ENCODE data around the gene ERF. TPM values are rescaled to one million over a fixed set of nuclear protein-coding genes. Genes with fewer than 3 reads are reported as not detected.
A peak's percentile ranks its signal among the peaks of the same experiment; 100 is the strongest.

Gene ERF
- total and polyA plus RNA-seq, 2 donors (not counting 1 experiment from before 2014, with no cell fraction given), result 48.6 to 51.5 TPM

- H3K9ac ChIP-seq (ENCODE audit: low read length), result no peak overlapping the region
- DNase-seq, result no peak
These were observed 20.2 kb upstream of the ERF start for GRCh38 chr19:42275103-42275502.

DNA sequence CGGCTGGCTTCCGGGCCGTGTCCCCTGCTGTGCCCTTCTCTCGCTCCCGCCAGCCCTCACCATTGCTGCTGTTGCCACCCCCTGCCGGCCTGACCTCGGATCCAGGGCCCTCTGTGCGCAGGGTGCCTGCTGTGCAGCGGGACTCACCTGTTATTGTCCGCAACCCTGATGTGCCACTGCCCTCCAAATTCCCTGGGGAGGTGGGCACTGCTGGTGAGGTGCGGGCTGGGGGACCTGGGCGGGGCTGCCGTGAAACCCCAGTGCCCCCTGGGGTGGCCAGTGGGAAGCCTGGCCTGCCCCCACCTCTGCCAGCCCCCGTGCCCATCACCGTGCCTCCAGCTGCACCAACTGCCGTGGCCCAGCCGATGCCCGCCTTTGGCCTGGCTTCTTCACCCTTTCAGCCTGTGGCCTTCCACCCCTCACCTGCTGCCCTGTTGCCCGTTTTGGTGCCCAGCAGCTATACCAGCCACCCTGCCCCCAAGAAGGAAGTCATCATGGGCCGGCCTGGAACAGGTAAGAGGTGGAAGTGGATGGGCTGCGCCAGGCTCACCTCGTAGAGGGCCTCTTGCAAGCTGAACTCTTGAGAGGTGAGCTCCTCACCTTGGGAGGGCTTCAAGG is 19.2 kb upstream of the ERF start:
- no peak overlapping the region for H3K4me3 ChIP-seq (ENCODE audit: control extremely low read depth in 1 of 5, extremely low read depth in 1 of 5, insufficient read depth in 1 of 5, low read depth in 2 of 5, low read length in 4 of 5)
- H3K36me3 ChIP-seq (replicated peaks in 1 of 2; ENCODE audit: control extremely low read depth in 1 of 2, control insufficient read depth in 1 of 2, extremely low read depth in 1 of 2, insufficient read depth in 2 of 2, low read length in 1 of 2), result peaks cover 0 to 30% of the 10 kb centered on the region in 2 experiments
- H4K20me1 ChIP-seq (ENCODE audit: control insufficient read depth, insufficient read depth, low read length, poor library complexity, severe bottlenecking), result peaks cover 7% of the 10 kb centered on the region
- Mint-ChIP-seq H3K27me3 (no peaks in the 10 kb centered on the region), H3K4me1 (peaks cover 51% of the 10 kb centered on the region), H3K27ac (no peak overlapping the region), H3K9me3 (ENCODE audit: insufficient read depth) (no peaks in the 10 kb centered on the region), H3K4me3 (no peak overlapping the region)
- H3K4me1 ChIP-seq (ENCODE audit: control insufficient read depth in 2 of 2, insufficient read depth in 2 of 2, low read length in 2 of 2), result peaks cover 27 to 38% of the 10 kb centered on the region in 2 donors
- no peak overlapping the region for H3K4me2 ChIP-seq (replicated peaks; ENCODE audit: low read depth, low read length, poor library complexity, severe bottlenecking)
- DNase-seq (peak; percentile 16), ATAC-seq (ENCODE audit: low read depth) (no peak)
- no peaks in the 10 kb centered on the region for H3K9me3 ChIP-seq (ENCODE audit: control extremely low read depth in 1 of 3, control insufficient read depth in 2 of 3, insufficient read depth in 1 of 3, low read length in 2 of 3)
- CTCF ChIA-PET, result interaction anchor here (1.2 kb wide), 1 partner anchor 165 kb away, joined by 4 read pairs; no protein-coding TSS in a partner anchor
- 96% methylated on average over 20 of the region's 22 CpGs for WGBS (ENCODE audit: insufficient coverage)
- H3K27ac ChIP-seq (ENCODE audit: low read length in 2 of 2), result no peak overlapping the region
- no peaks in the 10 kb centered on the region for H3K27me3 ChIP-seq (replicated peaks in 1 of 4; ENCODE audit: control extremely low read depth in 1 of 4, control insufficient read depth in 3 of 4, insufficient read depth in 4 of 4, low read length in 3 of 4)
- H2AFZ ChIP-seq (ENCODE audit: insufficient read depth, low read depth, low read length, poor library complexity, severe bottlenecking), result no peak overlapping the region
- H3K9ac ChIP-seq (ENCODE audit: low read length), result no peak overlapping the region
- intact Hi-C loops (cut with micrococcal nuclease), result no loop called here
- POLR2A ChIA-PET, result no interaction called here
- no peak for TF ChIP-seq EZH2 (IDR thresholded peaks at IDR 0.05; ENCODE audit: borderline replicate concordance, insufficient read depth, low read depth, low read length, poor library complexity, severe bottlenecking)
- TF ChIP-seq, protein P1, sequence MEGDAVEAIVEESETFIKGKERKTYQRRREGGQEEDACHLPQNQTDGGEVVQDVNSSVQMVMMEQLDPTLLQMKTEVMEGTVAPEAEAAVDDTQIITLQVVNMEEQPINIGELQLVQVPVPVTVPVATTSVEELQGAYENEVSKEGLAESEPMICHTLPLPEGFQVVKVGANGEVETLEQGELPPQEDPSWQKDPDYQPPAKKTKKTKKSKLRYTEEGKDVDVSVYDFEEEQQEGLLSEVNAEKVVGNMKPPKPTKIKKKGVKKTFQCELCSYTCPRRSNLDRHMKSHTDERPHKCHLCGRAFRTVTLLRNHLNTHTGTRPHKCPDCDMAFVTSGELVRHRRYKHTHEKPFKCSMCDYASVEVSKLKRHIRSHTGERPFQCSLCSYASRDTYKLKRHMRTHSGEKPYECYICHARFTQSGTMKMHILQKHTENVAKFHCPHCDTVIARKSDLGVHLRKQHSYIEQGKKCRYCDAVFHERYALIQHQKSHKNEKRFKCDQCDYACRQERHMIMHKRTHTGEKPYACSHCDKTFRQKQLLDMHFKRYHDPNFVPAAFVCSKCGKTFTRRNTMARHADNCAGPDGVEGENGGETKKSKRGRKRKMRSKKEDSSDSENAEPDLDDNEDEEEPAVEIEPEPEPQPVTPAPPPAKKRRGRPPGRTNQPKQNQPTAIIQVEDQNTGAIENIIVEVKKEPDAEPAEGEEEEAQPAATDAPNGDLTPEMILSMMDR (IDR thresholded peaks at IDR 0.05), result no peak
- peaks cover 96% of the 10 kb centered on the region for H3K79me2 ChIP-seq (ENCODE audit: control insufficient read depth, insufficient read depth, low read length)

More at GRCh38 chr19:42275103-42275502, 20.2 kb upstream of the ERF start:
- H3K36me3 ChIP-seq (replicated peaks in 1 of 2; ENCODE audit: control extremely low read depth in 1 of 2, control insufficient read depth in 1 of 2, extremely low read depth in 1 of 2, insufficient read depth in 2 of 2, low read length in 1 of 2), result peaks cover 0 to 30% of the 10 kb centered on the region in 2 experiments
- peaks cover 7% of the 10 kb centered on the region for H4K20me1 ChIP-seq (ENCODE audit: control insufficient read depth, insufficient read depth, low read length, poor library complexity, severe bottlenecking)
- Mint-ChIP-seq H3K27me3 (no peaks in the 10 kb centered on the region), H3K27ac (no peak overlapping the region), H3K9me3 (ENCODE audit: insufficient read depth) (no peaks in the 10 kb centered on the region), H3K4me1 (peaks cover 50% of the 10 kb centered on the region), H3K4me3 (no peak overlapping the region)
- no peak for TF ChIP-seq EZH2 (IDR thresholded peaks at IDR 0.05; ENCODE audit: borderline replicate concordance, insufficient read depth, low read depth, low read length, poor library complexity, severe bottlenecking)
- TF ChIP-seq, protein P1 (IDR thresholded peaks at IDR 0.05), result no peak
- no peak for ATAC-seq (ENCODE audit: low read depth)
- no peaks in the 10 kb centered on the region for H3K27me3 ChIP-seq (replicated peaks in 1 of 4; ENCODE audit: control extremely low read depth in 1 of 4, control insufficient read depth in 3 of 4, insufficient read depth in 4 of 4, low read length in 3 of 4)
- no peak overlapping the region for H3K4me3 ChIP-seq (ENCODE audit: control extremely low read depth in 1 of 5, extremely low read depth in 1 of 5, insufficient read depth in 1 of 5, low read depth in 2 of 5, low read length in 4 of 5)
- no peak overlapping the region for H3K4me2 ChIP-seq (replicated peaks; ENCODE audit: low read depth, low read length, poor library complexity, severe bottlenecking)
- ChIA-PET POLR2A (no interaction called here), CTCF (interaction anchor here (1.2 kb wide), 1 partner anchor 166 kb away, joined by 4 read pairs; no protein-coding TSS in a partner anchor)
- no peak overlapping the region for H2AFZ ChIP-seq (ENCODE audit: insufficient read depth, low read depth, low read length, poor library complexity, severe bottlenecking)
- H3K9me3 ChIP-seq (ENCODE audit: control extremely low read depth in 1 of 3, control insufficient read depth in 2 of 3, insufficient read depth in 1 of 3, low read length in 2 of 3), result no peaks in the 10 kb centered on the region
- no peak overlapping the region for H3K27ac ChIP-seq (ENCODE audit: low read length in 2 of 2)
- H3K4me1 ChIP-seq (ENCODE audit: control insufficient read depth in 2 of 2, insufficient read depth in 2 of 2, low read length in 2 of 2), result peaks cover 26 to 36% of the 10 kb centered on the region in 2 donors
- intact Hi-C loops (cut with micrococcal nuclease), result no loop called here
- WGBS (ENCODE audit: insufficient coverage), result 93% methylated on average over 7 of the region's 7 CpGs
- peaks cover 93% of the 10 kb centered on the region for H3K79me2 ChIP-seq (ENCODE audit: control insufficient read depth, insufficient read depth, low read length)

Measured in B cell (primary cell).